HG02943 (cell line): ENCODE results near the gene RPS21.
"Not testable (repeated sequence)": the region's sequence is repeated elsewhere in the genome, so short reads cannot be mapped to it uniquely, and the experiment has no call there.

Experiments
- ATAC-seq: cut with Tn5 transposase; IDR thresholded peaks from one replicate; pipeline ENCODE4 v1.9.1; 2021; ENCODE audit warnings: mild to moderate bottlenecking, low read depth, moderate library complexity; ENCODE audit not compliant: unreplicated experiment

Gene RPS21

GRCh38 chr20:62363920-62364851, 22.7 kb upstream of the RPS21 start:
- ATAC-seq: no peak

DNA sequence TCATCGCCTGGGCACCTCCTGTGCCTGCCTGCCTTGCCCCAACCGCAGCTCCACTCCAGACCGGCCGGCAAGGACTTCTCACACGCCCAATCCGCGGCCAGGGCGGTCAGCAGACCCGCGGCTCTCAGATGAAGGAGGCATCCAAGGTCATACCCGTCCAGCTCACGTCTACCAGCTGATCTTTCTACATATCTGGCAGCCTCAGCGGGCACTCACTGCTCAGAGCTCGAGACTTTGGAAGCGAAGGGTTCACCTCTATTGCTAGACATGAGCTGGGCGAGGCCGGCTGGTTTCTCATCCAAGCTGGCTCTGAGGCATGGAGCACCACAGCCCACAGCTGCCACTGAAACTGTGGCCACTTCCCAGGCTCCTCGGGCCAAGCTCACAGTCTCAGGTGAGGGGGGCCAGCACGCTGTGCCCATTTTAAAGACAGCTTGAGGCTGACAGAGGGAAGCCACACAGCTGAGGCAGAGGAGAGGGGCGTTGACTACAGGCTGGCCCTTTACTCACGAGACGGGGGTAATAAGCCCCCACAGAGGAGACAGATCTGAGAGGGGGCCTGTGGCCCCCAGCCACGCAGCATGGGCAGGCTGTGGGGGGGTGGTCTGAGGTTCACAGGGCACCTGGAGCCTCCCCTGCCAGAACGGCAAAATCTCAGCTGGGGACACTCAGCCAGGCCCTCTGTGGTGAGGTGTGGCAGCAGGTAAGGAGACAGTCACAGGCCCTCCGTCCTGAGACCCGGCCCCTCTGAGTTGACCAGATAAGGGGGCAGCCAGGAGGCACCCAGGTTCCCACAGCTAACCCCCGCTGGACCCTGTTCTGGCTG, 21.8 kb upstream of the RPS21 start:
- ATAC-seq: no peak

DNA sequence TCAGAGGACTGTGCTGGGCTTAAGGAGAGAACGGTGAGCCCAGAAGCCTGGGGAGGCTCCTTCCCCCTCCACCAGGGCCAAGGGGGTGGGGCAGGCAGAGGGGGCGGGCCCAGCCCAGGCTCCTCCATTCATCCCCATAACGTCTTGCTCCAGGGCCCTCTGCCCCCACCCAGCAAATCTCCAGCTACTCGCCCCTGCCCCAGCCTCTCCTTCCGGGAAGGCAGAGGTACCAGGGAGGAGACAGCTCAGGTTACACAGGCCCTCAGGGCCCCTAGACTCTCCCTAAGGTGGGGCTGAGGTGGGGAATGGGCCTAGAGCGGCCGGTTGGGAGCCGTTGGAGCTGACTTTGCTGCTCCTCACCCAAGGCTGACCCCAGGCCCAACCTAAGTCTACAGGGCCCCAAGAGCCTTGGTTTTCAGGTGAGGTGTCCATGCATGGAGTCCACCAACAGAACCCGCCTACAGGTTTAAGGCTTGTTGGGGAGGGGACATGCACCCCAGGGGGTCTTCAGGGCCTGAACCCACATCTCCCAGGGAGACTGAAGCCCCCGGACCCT, 21.0 kb upstream of the RPS21 start:
- ATAC-seq: no peak

GRCh38 chr20:62366370-62367135, 20.4 kb upstream of the RPS21 start:
- ATAC-seq: no peak

DNA sequence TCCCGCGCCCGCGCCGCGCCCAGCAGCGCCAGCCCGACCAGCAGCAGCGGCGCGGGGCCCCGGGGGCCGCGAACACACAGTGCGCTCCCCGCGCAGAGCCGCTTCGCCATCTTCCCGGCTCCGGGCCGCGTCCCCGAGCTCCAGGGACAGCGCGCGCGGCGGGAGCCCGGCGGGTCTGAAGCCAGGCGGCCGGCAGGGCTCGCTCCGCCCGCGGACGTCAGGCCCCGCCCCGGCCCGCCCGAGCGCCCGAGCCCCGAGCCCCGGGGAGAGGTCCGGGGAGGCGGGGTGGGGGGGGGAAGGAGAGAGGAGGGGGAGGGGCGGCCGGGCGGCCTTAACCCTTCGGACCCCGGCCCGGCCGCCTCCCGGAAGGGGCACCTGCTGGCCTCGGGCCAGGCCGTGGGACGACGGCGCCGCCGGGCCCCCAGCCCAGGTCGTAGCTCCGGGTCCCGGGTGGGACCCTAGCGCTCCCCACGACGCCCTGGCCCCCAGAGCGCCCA, 19.7 kb upstream of the RPS21 start, which contains the start of gene LAMA5:
Gene LAMA5, minus strand, starts transcription at position 177 of the 497 bp plus-strand sequence. Its CDS starts 67 bp downstream, at position 110.
- ATAC-seq: no peak

DNA sequence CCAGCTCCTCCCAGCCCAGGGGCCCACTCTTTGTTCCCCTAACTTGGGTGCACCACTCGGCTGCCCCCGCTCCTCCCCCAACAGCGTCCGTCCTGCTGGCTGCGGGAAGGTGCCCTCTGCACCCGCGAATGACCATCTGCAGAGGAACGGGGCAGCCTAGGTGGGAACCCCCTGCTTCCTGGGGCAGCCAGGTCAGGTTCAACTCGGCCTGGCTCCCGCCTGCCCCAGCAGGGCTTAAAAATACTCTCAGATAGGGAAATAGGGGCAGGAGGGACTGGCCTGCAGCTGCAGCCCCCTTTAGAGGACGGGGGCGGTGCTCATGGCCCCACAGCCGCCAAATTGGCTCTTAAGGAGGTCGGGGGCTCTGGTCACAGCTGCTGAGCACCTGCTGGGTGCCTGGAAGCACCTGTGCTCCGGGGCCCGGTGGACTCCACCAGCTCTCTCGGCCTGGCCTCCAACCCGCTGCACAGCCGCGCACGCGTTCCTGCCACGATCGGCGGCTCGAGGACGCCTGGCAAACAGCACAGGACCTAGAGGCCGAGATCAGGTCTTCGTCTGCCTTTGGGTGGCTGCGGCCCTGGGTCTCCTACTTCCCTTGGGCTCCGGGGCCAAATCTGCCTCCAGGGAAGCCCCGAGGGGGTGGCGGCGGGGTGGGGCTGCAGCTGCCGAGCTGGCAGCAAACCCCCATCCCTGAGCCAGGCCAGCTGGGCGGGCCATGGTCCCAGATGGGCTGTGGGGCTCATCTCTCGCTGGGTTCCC, 19.1 kb upstream of the RPS21 start:
- ATAC-seq: no peak

- ATAC-seq: no peak
These were observed 18.4 kb upstream of the RPS21 start for GRCh38 chr20:62368392-62368975.

DNA sequence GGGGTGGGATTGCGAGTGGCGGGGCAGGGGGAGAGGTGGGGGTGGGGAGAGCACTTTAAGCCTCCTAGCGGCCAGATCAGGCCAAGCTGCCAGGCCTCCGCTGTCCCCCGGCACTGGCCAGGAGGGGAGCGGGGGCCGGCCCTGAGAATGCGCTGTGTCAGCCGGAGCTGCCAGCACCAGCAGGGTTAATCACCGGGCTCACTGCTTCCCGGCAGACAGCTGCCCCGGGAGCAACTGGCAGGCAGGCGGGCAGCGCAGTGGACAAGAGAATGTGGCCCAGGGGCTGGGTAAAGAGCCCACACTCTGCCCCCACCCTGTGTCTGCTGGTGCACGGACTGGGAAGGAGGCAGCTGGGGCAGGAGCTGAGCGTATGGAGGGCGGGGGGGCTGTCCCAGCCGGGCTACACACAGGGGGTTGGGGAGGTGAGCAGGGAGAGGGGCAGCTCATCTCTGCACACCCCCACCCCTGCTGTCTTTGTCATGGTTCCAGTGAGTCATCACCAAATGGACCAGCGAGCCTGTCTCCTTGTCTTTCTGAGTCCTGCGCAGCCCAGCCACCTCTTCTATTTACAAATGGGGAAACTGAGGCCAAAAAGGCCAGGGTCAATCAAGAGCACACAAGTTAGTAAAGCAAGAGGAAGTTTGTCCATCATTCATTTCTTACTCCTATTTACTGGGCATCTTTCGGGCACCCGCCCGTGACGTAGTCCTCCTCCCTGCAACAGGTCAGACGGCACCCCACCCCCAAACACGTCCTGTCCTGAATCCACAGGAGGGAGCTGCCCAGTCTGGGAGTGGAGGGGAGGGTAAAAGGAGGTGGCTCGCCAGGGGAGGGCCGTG, 17.7 kb upstream of the RPS21 start:
- ATAC-seq: no peak

DNA sequence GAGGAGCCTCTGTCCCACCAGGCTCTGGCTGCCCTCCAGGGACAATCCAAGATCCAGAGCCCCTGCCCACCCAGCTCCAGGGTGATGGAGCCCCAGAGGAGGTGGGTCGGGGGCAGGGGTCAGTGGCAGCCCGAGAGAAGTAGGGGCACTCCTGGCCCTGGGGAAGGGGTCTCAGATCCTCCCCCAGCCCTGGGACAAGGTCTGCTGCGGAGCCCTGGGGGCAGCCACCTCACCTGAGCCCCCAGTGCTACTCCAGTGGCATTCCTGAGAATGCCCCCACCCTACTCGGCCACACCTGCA, 17.1 kb upstream of the RPS21 start:
- ATAC-seq: no peak

GRCh38 chr20:62370115-62370806, 16.6 kb upstream of the RPS21 start:
- ATAC-seq: no peak

GRCh38 chr20:62370807-62371587, 15.9 kb upstream of the RPS21 start:
- no peak for ATAC-seq

- no peak for ATAC-seq
These were observed 15.3 kb upstream of the RPS21 start for GRCh38 chr20:62371588-62372041.

DNA sequence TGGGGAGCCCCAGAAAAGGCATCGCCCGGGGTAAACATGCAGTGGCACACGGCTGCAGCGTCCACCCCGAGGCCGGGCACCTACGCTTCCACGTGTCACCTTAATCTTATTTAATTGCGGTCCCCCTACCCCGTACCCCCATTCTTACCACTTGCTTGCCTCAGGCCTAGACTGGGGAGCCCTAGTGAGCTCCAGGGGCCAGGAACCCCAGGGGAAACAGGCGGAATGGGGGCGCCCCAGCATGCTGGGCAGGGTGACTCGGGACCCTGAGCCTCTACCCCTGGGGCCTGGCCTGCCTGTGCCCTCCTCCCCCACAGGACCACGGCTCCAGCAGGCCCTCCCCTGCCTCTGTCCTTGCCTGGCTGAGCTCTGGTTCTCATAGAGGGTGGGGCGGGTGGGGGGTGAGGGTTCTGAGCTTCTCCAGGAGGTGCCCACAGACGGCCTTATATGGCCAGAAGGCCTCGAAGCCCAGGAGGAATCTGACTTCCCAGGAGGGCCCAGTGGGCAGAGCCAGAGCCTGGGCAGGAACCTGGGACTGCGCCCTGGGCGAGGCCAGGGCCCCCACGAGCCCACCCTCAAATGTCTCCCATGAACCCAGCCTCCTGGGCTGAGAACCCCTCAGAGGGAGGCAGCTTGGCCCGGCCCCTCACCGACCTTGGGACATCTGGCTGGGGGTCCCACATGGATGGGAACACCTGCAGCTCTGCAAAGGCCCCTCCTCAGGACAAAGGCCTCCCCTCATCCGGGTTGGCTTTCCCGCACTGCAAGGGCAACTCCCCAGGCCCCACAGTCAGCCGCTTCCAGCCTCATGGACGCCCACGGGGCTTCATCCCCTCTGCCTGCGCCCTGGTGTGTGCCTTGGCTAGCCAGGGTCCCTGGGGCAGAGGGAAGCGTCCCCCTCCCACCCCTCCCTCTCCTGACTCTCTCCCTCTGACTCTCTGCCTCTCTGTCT, 14.6 kb upstream of the RPS21 start:
- no peak for ATAC-seq

- ATAC-seq: not testable (repeated sequence)
These were observed 13.2 kb upstream of the RPS21 start for GRCh38 chr20:62373631-62374179.

DNA sequence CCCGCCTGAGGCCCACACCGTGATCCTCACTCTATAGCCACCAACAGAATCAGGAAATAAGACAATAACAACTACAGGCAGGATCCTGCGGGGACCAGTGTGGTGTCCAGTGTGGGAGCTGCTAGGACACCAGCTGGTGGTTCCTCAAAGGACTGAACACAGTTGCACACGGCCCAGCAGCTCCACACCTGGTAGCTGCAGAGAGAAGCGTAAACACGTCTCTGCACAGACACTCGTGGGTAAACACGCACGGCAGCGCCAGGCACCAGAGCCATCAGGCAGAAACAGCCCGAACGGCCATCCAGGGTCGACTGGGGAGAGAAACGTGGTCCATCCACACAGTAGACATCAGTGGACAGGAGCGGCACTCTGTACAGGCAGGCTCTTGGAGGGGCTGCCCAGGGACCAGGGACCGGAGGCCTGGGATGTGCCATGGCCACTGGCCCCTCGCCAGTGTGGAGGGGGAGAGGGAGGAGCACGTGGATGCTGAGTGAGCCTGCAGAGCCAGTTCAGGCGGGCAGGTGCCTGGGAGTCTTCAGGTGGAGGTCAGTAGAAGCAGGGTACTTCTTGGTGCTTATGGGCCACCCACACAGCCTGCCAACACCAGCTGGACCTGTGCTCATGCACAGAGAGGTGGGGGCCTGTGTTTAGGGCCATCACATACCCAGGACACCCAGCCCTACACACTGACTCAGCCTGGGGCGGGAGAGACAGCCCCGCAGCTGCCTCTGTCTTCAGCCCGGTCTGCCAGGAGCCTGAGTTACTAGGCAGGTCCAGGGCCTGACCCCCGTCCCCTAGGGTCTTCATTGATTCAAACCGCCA, 12.4 kb upstream of the RPS21 start:
- no peak for ATAC-seq
